Mesothelial cell of epicardium (in vitro differentiated cells): ENCODE measurements around the gene SLIT3. TPM values are rescaled to one million over a fixed set of nuclear protein-coding genes. Genes with fewer than 3 reads are reported as not detected.

Experiments
- DNase-seq, 2 experiments: peaks; one replicate each; pipeline ENCODE4 v3.0.0; 2021; ENCODE audit warnings: low spot score in 2 of 2; ENCODE audit not compliant: unreplicated experiment in 2 of 2
- H3K27ac Mint-ChIP-seq: 2 replicates; pipeline ENCODE4 v1.8.0; 2021; ENCODE audit warnings: mixed read lengths
- H3K27me3 Mint-ChIP-seq: 2 replicates; pipeline ENCODE4 v1.8.0; 2021; ENCODE audit warnings: low read depth, mixed read lengths
- H3K36me3 Mint-ChIP-seq: 2 replicates; pipeline ENCODE4 v1.8.0; 2021; ENCODE audit warnings: mixed read lengths
- H3K4me1 Mint-ChIP-seq: 2 replicates; pipeline ENCODE4 v1.8.0; 2021; ENCODE audit warnings: mixed read lengths
- H3K4me3 Mint-ChIP-seq: 2 replicates; pipeline ENCODE4 v1.8.0; 2021; ENCODE audit warnings: mild to moderate bottlenecking, moderate library complexity, mixed read lengths
- H3K9me3 Mint-ChIP-seq: 2 replicates; pipeline ENCODE4 v1.8.0; 2021; ENCODE audit warnings: mixed read lengths
- CTCF ChIP-seq: fragments of 200-600 bp; sonication (generic); IDR thresholded peaks from one replicate; pipeline ENCODE4 v1.5.0; 2021; ENCODE audit warnings: antibody characterized with exemption; ENCODE audit not compliant: unreplicated experiment
- total RNA-seq: library from RNA; stranded (reverse); gene quantifications from 3 replicates; pipeline ENCODE4 v1.2.1, GENCODE V29; 2021

Gene SLIT3
- total RNA-seq, 1 donor from 2014 or later: 65.1 TPM

- Mint-ChIP-seq H3K27ac (no peak overlapping the region), H3K9me3 (no peaks in the 10 kb centered on the region), H3K27me3 (peaks cover 30% of the 10 kb centered on the region), H3K36me3 (peaks cover 9% of the 10 kb centered on the region), H3K4me1 (peaks cover 23% of the 10 kb centered on the region), H3K4me3 (no peak overlapping the region)
- TF ChIP-seq CTCF: no peak
- no peak for DNase-seq
Observed at GRCh38 chr5:168776070-168776469, 524.9 kb downstream of the SLIT3 start.

- Mint-ChIP-seq H3K36me3 (peaks cover 14% of the 10 kb centered on the region), H3K4me3 (no peak overlapping the region)
- no peak for DNase-seq
Observed at GRCh38 chr5:168773226-168773625, 527.7 kb downstream of the SLIT3 start.

GRCh38 chr5:168772316-168772961 lies 528.5 kb downstream of the SLIT3 start:
- peaks cover 20% of the 10 kb centered on the region for H3K36me3 Mint-ChIP-seq
- DNase-seq: no peak

More at GRCh38 chr5:168773226-168773625, 527.7 kb downstream of the SLIT3 start:
- H3K9me3 Mint-ChIP-seq: peaks cover 5% of the 10 kb centered on the region
- TF ChIP-seq CTCF: no peak
- H3K27me3 Mint-ChIP-seq: peaks cover 39% of the 10 kb centered on the region
- H3K27ac Mint-ChIP-seq: no peak overlapping the region
- H3K4me1 Mint-ChIP-seq: peaks cover 23% of the 10 kb centered on the region

GRCh38 chr5:168771678-168772077 lies 529.3 kb downstream of the SLIT3 start:
- Mint-ChIP-seq H3K36me3 (peaks cover 20% of the 10 kb centered on the region), H3K9me3 (peaks cover 11% of the 10 kb centered on the region), H3K4me1 (peaks cover 23% of the 10 kb centered on the region), H3K4me3 (no peak overlapping the region), H3K27me3 (peaks cover 38% of the 10 kb centered on the region), H3K27ac (no peak overlapping the region)
- no peak for DNase-seq
- no peak for TF ChIP-seq CTCF

More at GRCh38 chr5:168772316-168772961, 528.5 kb downstream of the SLIT3 start:
- no peak overlapping the region for H3K27ac Mint-ChIP-seq
- peaks cover 23% of the 10 kb centered on the region for H3K4me1 Mint-ChIP-seq
- H3K4me3 Mint-ChIP-seq: no peak overlapping the region
- H3K9me3 Mint-ChIP-seq: peaks cover 11% of the 10 kb centered on the region
- H3K27me3 Mint-ChIP-seq: peaks cover 38% of the 10 kb centered on the region
- no peak for TF ChIP-seq CTCF

- Mint-ChIP-seq H3K36me3 (peaks cover 20% of the 10 kb centered on the region), H3K27me3 (peaks cover 38% of the 10 kb centered on the region), H3K9me3 (peaks cover 11% of the 10 kb centered on the region), H3K27ac (no peak overlapping the region), H3K4me1 (peaks cover 23% of the 10 kb centered on the region), H3K4me3 (no peak overlapping the region)
- no peak for TF ChIP-seq CTCF
- DNase-seq: no peak
Observed at GRCh38 chr5:168770996-168771395, 529.9 kb downstream of the SLIT3 start.
